Trophoblast cell (in vitro differentiated cells and primary cell): ENCODE data around the gene TSN.

Experiments
- DNase-seq, 2 donors: peaks; one replicate each; pipeline ENCODE4 v3.0.0-alpha.2; 2016
- H2AFZ ChIP-seq: 2 replicates; pipeline ENCODE4 v1.6.1; 2013; ENCODE audit warnings: low read length, moderate library complexity, mild to moderate bottlenecking; ENCODE audit not compliant: insufficient read depth, poor library complexity
- H2AK5ac ChIP-seq: 2 replicates; pipeline ENCODE4 v1.6.1; 2013; ENCODE audit warnings: mild to moderate bottlenecking, low read length
- H2BK120ac ChIP-seq: 2 replicates; pipeline ENCODE4 v1.6.1; 2013; ENCODE audit warnings: low read length, mild to moderate bottlenecking, moderate library complexity; ENCODE audit not compliant: insufficient read depth, poor library complexity
- H2BK12ac ChIP-seq: 2 replicates; pipeline ENCODE4 v1.6.1; 2013; ENCODE audit warnings: mild to moderate bottlenecking, low read length, moderate library complexity
- H2BK5ac ChIP-seq: 2 replicates; pipeline ENCODE4 v1.6.1; 2013; ENCODE audit warnings: low read length, low read depth, moderate library complexity, mild to moderate bottlenecking; ENCODE audit not compliant: poor library complexity
- H3K14ac ChIP-seq: 2 replicates; pipeline ENCODE4 v1.6.1; 2013; ENCODE audit warnings: mild to moderate bottlenecking, low read length
- H3K18ac ChIP-seq: 2 replicates; pipeline ENCODE4 v1.6.1; 2013; ENCODE audit warnings: mild to moderate bottlenecking, low read length
- H3K23ac ChIP-seq: 2 replicates; pipeline ENCODE4 v1.6.1; 2013; ENCODE audit warnings: low read length
- H3K27ac ChIP-seq: 2 replicates; pipeline ENCODE4 v1.5.1; 2013; ENCODE audit warnings: low read depth, mild to moderate bottlenecking, inconsistent platforms, low read length, moderate library complexity
- H3K27me3 ChIP-seq: 2 replicates; pipeline ENCODE4 v1.6.1; 2013; ENCODE audit warnings: inconsistent platforms, mild to moderate bottlenecking, low read length, moderate library complexity; ENCODE audit not compliant: insufficient read depth
- H3K36me3 ChIP-seq, 2 experiments: 1 replicate in 1 of 2; 2 replicates in 1 of 2; pipeline ENCODE4 v1.6.1; 2013; ENCODE audit warnings: low read length in 2 of 2, mild to moderate bottlenecking in 2 of 2, moderate library complexity in 1 of 2; ENCODE audit not compliant: insufficient read depth in 2 of 2, control insufficient read depth in 1 of 2
- H3K4ac ChIP-seq: 2 replicates; pipeline ENCODE4 v1.6.1; 2013; ENCODE audit warnings: low read depth, mild to moderate bottlenecking, low read length, moderate library complexity
- H3K4me1 ChIP-seq, 2 experiments: 1 replicate in 1 of 2; 2 replicates in 1 of 2; pipeline ENCODE4 v1.6.1; 2013; ENCODE audit warnings: low read length in 2 of 2, mild to moderate bottlenecking in 2 of 2, moderate library complexity in 1 of 2; ENCODE audit not compliant: insufficient read depth in 2 of 2, control insufficient read depth in 1 of 2
- H3K4me2 ChIP-seq: 2 replicates; pipeline ENCODE4 v1.6.1; 2013; ENCODE audit warnings: inconsistent platforms, mild to moderate bottlenecking, low read length, moderate library complexity
- H3K4me3 ChIP-seq: 2 replicates; pipeline ENCODE4 v1.5.1; 2013; ENCODE audit warnings: mild to moderate bottlenecking, low read depth, low read length, inconsistent platforms
- H3K79me1 ChIP-seq: one replicate; pipeline ENCODE4 v1.6.1; 2013; ENCODE audit warnings: low read length
- H3K79me2 ChIP-seq: 2 replicates; pipeline ENCODE4 v1.6.1; 2013; ENCODE audit warnings: low read length, mild to moderate bottlenecking; ENCODE audit not compliant: control insufficient read depth, insufficient read depth, poor library complexity
- H3K9ac ChIP-seq: 2 replicates; pipeline ENCODE4 v1.6.1; 2013; ENCODE audit warnings: mild to moderate bottlenecking, low read length
- H3K9me3 ChIP-seq: 2 replicates; pipeline ENCODE4 v1.6.1; 2013; ENCODE audit warnings: low read depth, mild to moderate bottlenecking, control low read depth, inconsistent platforms, low read length; ENCODE audit not compliant: insufficient read depth
- H4K12ac ChIP-seq: 2 replicates; pipeline ENCODE4 v1.6.1; 2013; ENCODE audit warnings: low read depth, mild to moderate bottlenecking, low read length, moderate library complexity
- H4K8ac ChIP-seq: 2 replicates; pipeline ENCODE4 v1.6.1; 2013; ENCODE audit warnings: low read depth, mild to moderate bottlenecking, low read length, moderate library complexity
- H4K91ac ChIP-seq: one replicate; pipeline ENCODE4 v1.6.1; 2013; ENCODE audit warnings: low read depth, mild to moderate bottlenecking, low read length, moderate library complexity
- WGBS: extraction: QIAGEN DNeasy Blood & Tissue Kit; methylation state at CpG from one replicate; pipeline ENCODE4 v1.1.7; 2013; ENCODE audit warnings: missing lambda C conversion rate; ENCODE audit not compliant: insufficient read length, insufficient coverage; ENCODE audit errors: extremely low coverage; 5-methylcytosine and 5-hydroxymethylcytosine counted together

TSN gene

GRCh38 chr2:121778741-121779487 is 23.5 kb downstream of the TSN start:
- Histone ChIP-seq H3K4me3 (no peak overlapping the region), H2BK120ac (no peak overlapping the region), H3K9me3 (no peaks in the 10 kb centered on the region), H3K14ac (no peak overlapping the region), H3K4me1 (peaks cover 0 to 8% of the 10 kb centered on the region in 2 experiments), H2AK5ac (no peak overlapping the region), H3K23ac (no peak overlapping the region), H3K79me2 (no peaks in the 10 kb centered on the region), H3K27me3 (no peaks in the 10 kb centered on the region), H2BK5ac (no peak overlapping the region), H4K91ac (no peak overlapping the region), H3K9ac (no peak overlapping the region), H3K27ac (no peak overlapping the region), H2BK12ac (no peak overlapping the region), H2AFZ (no peak overlapping the region), H4K12ac (no peak overlapping the region), H3K4me2 (no peak overlapping the region), H4K8ac (no peak overlapping the region), H3K79me1 (no peaks in the 10 kb centered on the region), H3K4ac (no peak overlapping the region), H3K18ac (no peak overlapping the region), H3K36me3 (no peaks in the 10 kb centered on the region)
- no CpG with 5 or more reads among the region's 7 CpGs for WGBS
- peak; percentile 81 for DNase-seq

GRCh38 chr2:121783180-121783579 is 27.7 kb downstream of the TSN start:
- H2BK12ac ChIP-seq, result no peak overlapping the region
- H4K12ac ChIP-seq, result no peak overlapping the region
- no peaks in the 10 kb centered on the region for H3K36me3 ChIP-seq
- H3K4me3 ChIP-seq, result no peak overlapping the region
- no peak overlapping the region for H2BK120ac ChIP-seq
- H2AK5ac ChIP-seq, result no peak overlapping the region
- no peaks in the 10 kb centered on the region for H3K9me3 ChIP-seq
- no CpG with 5 or more reads among the region's 2 CpGs for WGBS
- H3K4me2 ChIP-seq, result no peak overlapping the region
- no peak overlapping the region for H2BK5ac ChIP-seq
- H3K79me2 ChIP-seq, result no peaks in the 10 kb centered on the region
- no peak overlapping the region for H2AFZ ChIP-seq
- no peak overlapping the region for H3K23ac ChIP-seq
- H3K27ac ChIP-seq, result no peak overlapping the region
- no peak overlapping the region for H3K9ac ChIP-seq
- H4K8ac ChIP-seq, result no peak overlapping the region
- H3K27me3 ChIP-seq, result no peaks in the 10 kb centered on the region
- H3K18ac ChIP-seq, result no peak overlapping the region
- no peaks in the 10 kb centered on the region for H3K79me1 ChIP-seq
- no peak for DNase-seq
- no peak overlapping the region for H3K4ac ChIP-seq
- peaks cover 0 to 8% of the 10 kb centered on the region in 2 experiments for H3K4me1 ChIP-seq
- H4K91ac ChIP-seq, result no peak overlapping the region
- H3K14ac ChIP-seq, result no peak overlapping the region

GRCh38 chr2:121788685-121789084 is 33.2 kb downstream of the TSN start:
- H2BK120ac ChIP-seq, result no peak overlapping the region
- H3K9me3 ChIP-seq, result no peaks in the 10 kb centered on the region
- no peak overlapping the region for H4K91ac ChIP-seq
- no peak overlapping the region for H2AFZ ChIP-seq
- H4K8ac ChIP-seq, result no peak overlapping the region
- H3K79me1 ChIP-seq, result no peaks in the 10 kb centered on the region
- no peak overlapping the region for H4K12ac ChIP-seq
- H3K14ac ChIP-seq, result no peak overlapping the region
- H3K23ac ChIP-seq, result no peak overlapping the region
- no peak overlapping the region for H3K9ac ChIP-seq
- no CpG with 5 or more reads among the region's 1 CpG for WGBS
- no peak for DNase-seq
- no peak overlapping the region for H3K27ac ChIP-seq
- H2BK5ac ChIP-seq, result no peak overlapping the region
- H3K27me3 ChIP-seq, result no peaks in the 10 kb centered on the region
- H3K18ac ChIP-seq, result no peak overlapping the region
- H2AK5ac ChIP-seq, result no peak overlapping the region
- peaks cover 0 to 3% of the 10 kb centered on the region in 2 experiments for H3K4me1 ChIP-seq
- no peaks in the 10 kb centered on the region for H3K79me2 ChIP-seq
- H3K4ac ChIP-seq, result no peak overlapping the region
- no peaks in the 10 kb centered on the region for H3K36me3 ChIP-seq
- H2BK12ac ChIP-seq, result no peak overlapping the region
- no peak overlapping the region for H3K4me3 ChIP-seq
- no peak overlapping the region for H3K4me2 ChIP-seq

GRCh38 chr2:121790276-121790956 is 35.0 kb downstream of the TSN start:
- H3K4me3 ChIP-seq, result no peak overlapping the region
- no peak overlapping the region for H2AK5ac ChIP-seq
- no peak overlapping the region for H2AFZ ChIP-seq
- H2BK12ac ChIP-seq, result no peak overlapping the region
- H3K79me2 ChIP-seq, result no peaks in the 10 kb centered on the region
- H2BK120ac ChIP-seq, result no peak overlapping the region
- no peak overlapping the region for H3K27ac ChIP-seq
- no peak overlapping the region for H3K18ac ChIP-seq
- H3K79me1 ChIP-seq, result no peaks in the 10 kb centered on the region
- H2BK5ac ChIP-seq, result no peak overlapping the region
- no peak overlapping the region for H3K4me2 ChIP-seq
- no peak overlapping the region for H3K4ac ChIP-seq
- H3K9me3 ChIP-seq, result no peaks in the 10 kb centered on the region
- H3K27me3 ChIP-seq, result no peaks in the 10 kb centered on the region
- H3K23ac ChIP-seq, result no peak overlapping the region
- no peak overlapping the region for H3K9ac ChIP-seq
- H3K14ac ChIP-seq, result no peak overlapping the region
- no peak overlapping the region for H4K8ac ChIP-seq
- no peaks in the 10 kb centered on the region for H3K36me3 ChIP-seq
- H3K4me1 ChIP-seq, result peaks cover 0 to 3% of the 10 kb centered on the region in 2 experiments
- H4K12ac ChIP-seq, result no peak overlapping the region
- no peak overlapping the region for H4K91ac ChIP-seq
- WGBS, result no CpG with 5 or more reads among the region's 5 CpGs
- peak in 1 of 2 donors; percentile 48 for DNase-seq
